Measurements from ENCODE around the gene TP53TG5.

The TP53TG5 gene

GRCh38 chr20:45405571-45406259 is 27.6 kb upstream of the TP53TG5 start:
- DNase-seq, result no peak

- no peak for DNase-seq
Measured at GRCh38 chr20:45404438-45404837, 26.3 kb upstream of the TP53TG5 start.

GRCh38 chr20:45402946-45403345 is 24.8 kb upstream of the TP53TG5 start:
- DNase-seq, result no peak

- no peak for DNase-seq
Measured at GRCh38 chr20:45400346-45401031, 22.4 kb upstream of the TP53TG5 start.

- DNase-seq, result no peak
Measured at GRCh38 chr20:45399018-45399417, 20.9 kb upstream of the TP53TG5 start.

GRCh38 chr20:45395114-45395415 is 16.9 kb upstream of the TP53TG5 start:
- DNase-seq, result no peak

GRCh38 chr20:45394221-45395113 is 16.3 kb upstream of the TP53TG5 start:
- no peak for DNase-seq

GRCh38 chr20:45392733-45393132 is 14.6 kb upstream of the TP53TG5 start:
- no peak for DNase-seq

GRCh38 chr20:45391559-45391958 is 13.4 kb upstream of the TP53TG5 start:
- no peak for DNase-seq

GRCh38 chr20:45390931-45391330 is 12.8 kb upstream of the TP53TG5 start:
- no peak for DNase-seq

GRCh38 chr20:45387274-45387673 is 9.1 kb upstream of the TP53TG5 start:
- no peak for DNase-seq

- no peak for DNase-seq
Measured at GRCh38 chr20:45377269-45377668, 856 bp downstream of the TP53TG5 start.

GRCh38 chr20:45374966-45375365 is 3.2 kb downstream of the TP53TG5 start:
- no peak for DNase-seq

GRCh38 chr20:45374101-45374467 is 4.0 kb downstream of the TP53TG5 start:
- no peak for DNase-seq

GRCh38 chr20:45373353-45374100 is 4.6 kb downstream of the TP53TG5 start:
- peak; percentile 90 to 91 for DNase-seq

- DNase-seq, result no peak
Measured at GRCh38 chr20:45372646-45373352, 5.3 kb downstream of the TP53TG5 start.

- DNase-seq, result no peak
Measured at GRCh38 chr20:45372241-45372640, 5.9 kb downstream of the TP53TG5 start.

- no peak for DNase-seq
Measured at GRCh38 chr20:45370571-45371160, 7.5 kb downstream of the TP53TG5 start.

- DNase-seq, result peak in 1 of 2 experiments; percentile 17
Measured at GRCh38 chr20:45368221-45368980, 9.7 kb downstream of the TP53TG5 start.

- no peak for DNase-seq
Measured at GRCh38 chr20:45367126-45367525, 11.0 kb downstream of the TP53TG5 start.

GRCh38 chr20:45366631-45367030 is 11.5 kb downstream of the TP53TG5 start:
- DNase-seq, result no peak
